Adrenal gland (tissue), 12 donors: ENCODE measurements around the gene ASB15. TPM values are rescaled to one million over a fixed set of nuclear protein-coding genes. Genes with fewer than 3 reads are reported as not detected.
"Not testable (repeated sequence)": the region's sequence is repeated elsewhere in the genome, so short reads cannot be mapped to it uniquely, and the experiment has no call there.

ENCODE experiments used
- DNase-seq, 7 donors: peaks; one replicate each; pipeline ENCODE4 v3.0.0-alpha.2; 2019 to 2020
- H3K27ac ChIP-seq, 5 donors: fragments of 200-600 bp; sonication (generic) in 4 of 5; 1 replicate in 3 of 5; 2 replicates in 2 of 5; pipeline versions ENCODE4 v1.5.1 to v1.8.0; 2016 to 2020; ENCODE audit warnings: mild to moderate bottlenecking in 1 of 5
- H3K27me3 ChIP-seq: fragments of 200-600 bp; 2 replicates; pipeline ENCODE4 v1.8.0; 2021
- H3K36me3 ChIP-seq, 2 donors: fragments of 200-600 bp; replicated peaks in 1 of 2; 1 replicate in 1 of 2; 2 replicates in 1 of 2; pipeline versions ENCODE4 v1.5.1 to v1.8.0; 2018 to 2022
- H3K4me1 ChIP-seq, 2 donors: fragments of 200-600 bp; replicated peaks in 1 of 2; 1 replicate in 1 of 2; 2 replicates in 1 of 2; pipeline versions ENCODE4 v1.5.1 to v1.8.0; 2018 to 2021
- H3K4me3 ChIP-seq, 4 donors: fragments of 200-600 bp; sonication (generic) in 3 of 4; one replicate each; pipeline ENCODE4 v1.5.1; 2016 to 2018
- H3K9me3 ChIP-seq, 3 donors: fragments of 200-600 bp; sonication (generic) in 1 of 3; replicated peaks in 1 of 3; 1 replicate in 2 of 3; 2 replicates in 1 of 3; pipeline versions ENCODE4 v1.5.1 to v1.8.0; 2016 to 2021
- CTCF ChIP-seq, 6 experiments: fragments of 450-650 bp in 4 of 6; fragments of 200-600 bp in 2 of 6; sonication (generic) in 1 of 6; IDR thresholded peaks; 1 replicate in 5 of 6; 2 replicates in 1 of 6; pipeline versions ENCODE4 v1.5.1 to v1.8.0; 2016 to 2021; ENCODE audit warnings: antibody characterized with exemption in 6 of 6, mild to moderate bottlenecking in 2 of 6, moderate library complexity in 1 of 6
- POLR2A ChIP-seq, 2 donors: fragments of 450-650 bp; IDR thresholded peaks; one replicate each; pipeline ENCODE4 v1.6.1; 2017; ENCODE audit warnings: antibody characterized with exemption in 2 of 2, mild to moderate bottlenecking in 2 of 2, moderate library complexity in 1 of 2
- WGBS, 4 donors: extraction: QIAGEN DNeasy Blood & Tissue Kit in 2 of 4; methylation state at CpG; one replicate each; pipeline versions ENCODE4 v1.1.5 to v1.1.7; 2013 to 2017; 5-methylcytosine and 5-hydroxymethylcytosine counted together
- intact Hi-C, 2 donors: fragments of 100-400 bp; cut with DNase I; formaldehyde crosslinking; loops; one replicate each; pipeline versions ENCODE4 v1.14.1 to v1.15.0; 2022 to 2023
- polyA plus RNA-seq, 3 donors: library from polyadenylated mRNA; stranded (reverse); fragments of 200-250 nt in 2 of 3; fragments of 350-450 nt in 1 of 3; fragmentation: Illumina TruSeq in 1 of 3; extraction: RNeasy Lipid Tissue Mini Kit (QIAGEN cat#74804) in 1 of 3; gene quantifications; one replicate each; pipeline ENCODE4 v1.2.3, GENCODE V29; 2013 to 2014
- total RNA-seq, 9 donors: library from RNA; depleted of rRNA in 4 of 9; stranded (reverse); fragments of >200 nt in 4 of 9; fragments of 120-200 nt in 1 of 9; fragmentation: NEBNext Ultra II Directional in 1 of 9; extraction: Animal tissue kit (Norgen Biotek cat#: 25700) in 1 of 9; gene quantifications; one replicate each; pipeline versions ENCODE4 v1.1.0 to v1.2.4, GENCODE V29; 2013 to 2023
- donor health status: healthy with polysubstance abuse.
- donor health status: Bipolar disorder and iron deficiency.
- donor health status: DM: yes; HTN: yes; CAD: no.
- donor health status: DM: no; HTN: no; CAD: no.
- donor health status: DM: no; HTN: no; CAD: no.
- donor health status: DM: yes; HTN: yes; CAD: no.

Gene ASB15
- total and polyA plus RNA-seq, 12 donors: not detected

GRCh38 chr7:123628829-123629228 lies 27.2 kb downstream of the ASB15 start:
- TF ChIP-seq POLR2A (IDR thresholded peaks at IDR 0.05) (no peak), CTCF (IDR thresholded peaks at IDR 0.05) (no peak)
- no peak for DNase-seq
- Histone ChIP-seq H3K36me3 (no peaks in the 10 kb centered on the region), H3K4me3 (no peak overlapping the region), H3K27me3 (no peaks in the 10 kb centered on the region), H3K4me1 (no peaks in the 10 kb centered on the region), H3K27ac (no peak overlapping the region), H3K9me3 (no peaks in the 10 kb centered on the region)
- intact Hi-C loops: no loop called here
- 89 to 100% (median 94%) methylated on average over 5 of the region's 5 CpGs for WGBS, 4 donors

- Histone ChIP-seq H3K36me3 (no peaks in the 10 kb centered on the region), H3K4me1 (no peaks in the 10 kb centered on the region), H3K27ac (no peak overlapping the region), H3K9me3 (no peaks in the 10 kb centered on the region), H3K4me3 (no peak overlapping the region), H3K27me3 (no peaks in the 10 kb centered on the region)
- no peak for DNase-seq
- no peak for TF ChIP-seq POLR2A (IDR thresholded peaks at IDR 0.05)
- TF ChIP-seq CTCF (IDR thresholded peaks at IDR 0.05): no peak
- WGBS, 4 donors: 72 to 88% (median 83%) methylated on average over 1 of the region's 1 CpG
- intact Hi-C loops: no loop called here
Measured at GRCh38 chr7:123629281-123629680, 27.7 kb downstream of the ASB15 start.

GRCh38 chr7:123632808-123633207 lies 31.2 kb downstream of the ASB15 start:
- Histone ChIP-seq H3K27ac (no peak overlapping the region), H3K9me3 (no peaks in the 10 kb centered on the region), H3K4me3 (no peak overlapping the region), H3K4me1 (no peaks in the 10 kb centered on the region), H3K27me3 (no peaks in the 10 kb centered on the region), H3K36me3 (no peaks in the 10 kb centered on the region)
- WGBS, 4 donors: 58 to 85% (median 79%) methylated on average over 2 of the region's 2 CpGs
- TF ChIP-seq POLR2A (IDR thresholded peaks at IDR 0.05) (no peak), CTCF (IDR thresholded peaks at IDR 0.05) (no peak)
- intact Hi-C loops: no loop called here
- DNase-seq: no peak

- 61 to 76% (median 73%) methylated on average over 7 of the region's 7 CpGs for WGBS, 4 donors
- no peaks in the 10 kb centered on the region for H3K27me3 ChIP-seq
- H3K27ac ChIP-seq: no peak overlapping the region
- H3K4me3 ChIP-seq: no peak overlapping the region
- TF ChIP-seq CTCF (IDR thresholded peaks at IDR 0.05): no peak
- no peak for TF ChIP-seq POLR2A (IDR thresholded peaks at IDR 0.05)
- H3K9me3 ChIP-seq: no peaks in the 10 kb centered on the region
- intact Hi-C loops: no loop called here
- H3K4me1 ChIP-seq: no peaks in the 10 kb centered on the region
- no peaks in the 10 kb centered on the region for H3K36me3 ChIP-seq
- DNase-seq: no peak
Measured at GRCh38 chr7:123633553-123633952, 31.9 kb downstream of the ASB15 start.

- H3K27me3 ChIP-seq, intact Hi-C loops: not testable (repeated sequence)
- WGBS, 4 donors: 75 to 86% (median 80%) methylated on average over 2 of the region's 2 CpGs
Measured at GRCh38 chr7:123634011-123634573, 32.5 kb downstream of the ASB15 start.

More at GRCh38 chr7:123634011-123634573, 32.5 kb downstream of the ASB15 start:
- not testable (repeated sequence) for H3K9me3 ChIP-seq, H3K4me3 ChIP-seq, H3K4me1 ChIP-seq, H3K27ac ChIP-seq, DNase-seq, H3K36me3 ChIP-seq
